Liver (tissue), 9 donors: ENCODE measurements around the gene MOV10L1. TPM values are rescaled to one million over a fixed set of nuclear protein-coding genes. Genes with fewer than 3 reads are reported as not detected.

Experiments
- DNase-seq: peaks from one replicate; pipeline ENCODE4 v3.0.0-alpha.2; 2017; ENCODE audit warnings: low spot score
- H3K27ac ChIP-seq, 2 donors: one replicate each; pipeline ENCODE4 v1.7.0; 2013; ENCODE audit warnings: inconsistent platforms in 2 of 2, low read length in 2 of 2, control low read depth in 1 of 2, low read depth in 1 of 2, mild to moderate bottlenecking in 1 of 2
- H3K27me3 ChIP-seq, 4 donors: one replicate each; pipeline versions ENCODE4 v1.6.1 to v1.7.0; 2013; ENCODE audit warnings: low read length in 3 of 4, inconsistent platforms in 1 of 4, mild to moderate bottlenecking in 1 of 4, moderate library complexity in 1 of 4; ENCODE audit not compliant: control insufficient read depth in 4 of 4, insufficient read depth in 4 of 4
- H3K36me3 ChIP-seq, 4 donors: one replicate each; pipeline versions ENCODE4 v1.6.1 to v1.7.0; 2013; ENCODE audit warnings: low read length in 3 of 4, mild to moderate bottlenecking in 3 of 4, low read depth in 1 of 4, moderate library complexity in 1 of 4; ENCODE audit not compliant: control insufficient read depth in 4 of 4, insufficient read depth in 3 of 4
- H3K4me1 ChIP-seq, 4 donors: one replicate each; pipeline versions ENCODE4 v1.6.1 to v1.7.0; 2013; ENCODE audit warnings: low read length in 3 of 4, mild to moderate bottlenecking in 3 of 4, moderate library complexity in 1 of 4; ENCODE audit not compliant: control insufficient read depth in 4 of 4, insufficient read depth in 4 of 4
- H3K4me3 ChIP-seq, 3 donors: one replicate each; pipeline versions ENCODE4 v1.6.1 to v1.7.0; 2013; ENCODE audit warnings: low read length in 3 of 3, control low read depth in 1 of 3, low read depth in 1 of 3, mild to moderate bottlenecking in 1 of 3
- H3K9ac ChIP-seq, 2 donors: one replicate each; pipeline ENCODE4 v1.7.0; 2013; ENCODE audit warnings: low read length in 2 of 2, mild to moderate bottlenecking in 2 of 2, moderate library complexity in 2 of 2, control low read depth in 1 of 2, low read depth in 1 of 2
- H3K9me3 ChIP-seq, 4 donors: one replicate each; pipeline versions ENCODE4 v1.6.1 to v1.7.0; 2013; ENCODE audit warnings: low read length in 3 of 4; ENCODE audit not compliant: control insufficient read depth in 4 of 4
- EGR1 ChIP-seq, 2 donors: IDR thresholded peaks; 2 replicates each; pipeline ENCODE4 v1.6.1; 2016 to 2018; ENCODE audit warnings: antibody characterized with exemption in 2 of 2, low read depth in 2 of 2
- FOXA1 ChIP-seq: IDR thresholded peaks from 2 replicates; pipeline ENCODE4 v1.6.1; 2016; ENCODE audit warnings: antibody characterized with exemption
- FOXA2 ChIP-seq: IDR thresholded peaks from 2 replicates; pipeline ENCODE4 v1.6.1; 2016; ENCODE audit warnings: antibody characterized with exemption
- GABPA ChIP-seq, 2 donors: IDR thresholded peaks in 1 of 2; conservative IDR thresholded peaks in 1 of 2; 2 replicates each; pipeline ENCODE4 v1.6.1; 2016; ENCODE audit warnings: antibody characterized with exemption in 2 of 2, mild to moderate bottlenecking in 1 of 2, moderate library complexity in 1 of 2
- HNF4A ChIP-seq, 2 donors: conservative IDR thresholded peaks; 2 replicates each; pipeline ENCODE4 v1.6.1; 2016; ENCODE audit warnings: antibody characterized with exemption in 2 of 2, mild to moderate bottlenecking in 2 of 2
- HNF4G ChIP-seq: IDR thresholded peaks from 2 replicates; pipeline ENCODE4 v1.6.1; 2016; ENCODE audit warnings: antibody characterized with exemption
- JUND ChIP-seq, 2 donors: IDR thresholded peaks; 2 replicates each; pipeline ENCODE4 v1.6.1; 2016; ENCODE audit warnings: antibody characterized with exemption in 2 of 2
- NR2F2 ChIP-seq: IDR thresholded peaks from 2 replicates; pipeline ENCODE4 v1.6.1; 2016; ENCODE audit warnings: antibody characterized with exemption
- RAD21 ChIP-seq, 2 donors: IDR thresholded peaks; 2 replicates each; pipeline ENCODE4 v1.6.1; 2016; ENCODE audit warnings: antibody characterized with exemption in 2 of 2, mild to moderate bottlenecking in 2 of 2
- RXRA ChIP-seq, 2 donors: IDR thresholded peaks; 2 replicates each; pipeline ENCODE4 v1.6.1; 2017 to 2018; ENCODE audit warnings: antibody characterized with exemption in 2 of 2, mild to moderate bottlenecking in 1 of 2
- SP1 ChIP-seq: IDR thresholded peaks from 2 replicates; pipeline ENCODE4 v1.6.1; 2018; ENCODE audit warnings: antibody characterized with exemption, mild to moderate bottlenecking
- TAF1 ChIP-seq: conservative IDR thresholded peaks from 2 replicates; pipeline ENCODE4 v1.6.1; 2016; ENCODE audit warnings: antibody characterized with exemption, mild to moderate bottlenecking
- YY1 ChIP-seq: IDR thresholded peaks from 2 replicates; pipeline ENCODE4 v1.6.1; 2016; ENCODE audit warnings: antibody characterized with exemption, mild to moderate bottlenecking
- WGBS: extraction: QIAGEN DNeasy Blood & Tissue Kit; methylation state at CpG from one replicate; pipeline ENCODE4 v1.1.7; 2013; 5-methylcytosine and 5-hydroxymethylcytosine counted together
- polyA plus RNA-seq, 2 donors: library from polyadenylated mRNA; stranded (reverse) in 1 of 2; unstranded in 1 of 2; fragments of 200-250 nt in 1 of 2; fragments of >200 nt in 1 of 2; fragmentation: Nextera tagmentation in 1 of 2; extraction: Ambion mirVana in 1 of 2; gene quantifications; one replicate each; pipeline versions ENCODE4 v1.2.1 to v1.2.3, GENCODE V29; 2013 to 2015
- total RNA-seq, 2 donors: library from RNA; depleted of rRNA; stranded (reverse); fragments of >200 nt; gene quantifications; one replicate each; pipeline ENCODE4 v1.2.3, GENCODE V29; 2014
- TF ChIP-seq, protein P1 (sequence below): IDR thresholded peaks from 2 replicates; pipeline ENCODE4 v1.6.1; 2016; ENCODE audit warnings: antibody characterized with exemption, mild to moderate bottlenecking
- TF ChIP-seq, protein P2 (sequence below): fragments of 150-350 bp; IDR thresholded peaks from 2 replicates; pipeline ENCODE4 v1.5.1; 2017; ENCODE audit warnings: improper control_type of control experiment, low read depth, low read length; ENCODE audit not compliant: missing input control
- TF ChIP-seq, protein P3 (sequence below): IDR thresholded peaks from 2 replicates; pipeline ENCODE4 v1.6.1; 2016; ENCODE audit warnings: antibody characterized with exemption
- TF ChIP-seq, protein P4 (sequence below): IDR thresholded peaks from 2 replicates; pipeline ENCODE4 v1.6.1; 2016; ENCODE audit warnings: antibody characterized with exemption
- TF ChIP-seq, protein P5 (sequence below): IDR thresholded peaks from 2 replicates; pipeline ENCODE4 v1.6.1; 2016; ENCODE audit warnings: antibody characterized with exemption
- donor health status: healthy.
- donor health status: healthy.
- donor health status: healthy.
- donor health status: healthy.
- donor health status: healthy.

Gene MOV10L1
- total and polyA plus RNA-seq, 4 donors, result 0.07 to 0.47 (median 0.17) TPM

DNA sequence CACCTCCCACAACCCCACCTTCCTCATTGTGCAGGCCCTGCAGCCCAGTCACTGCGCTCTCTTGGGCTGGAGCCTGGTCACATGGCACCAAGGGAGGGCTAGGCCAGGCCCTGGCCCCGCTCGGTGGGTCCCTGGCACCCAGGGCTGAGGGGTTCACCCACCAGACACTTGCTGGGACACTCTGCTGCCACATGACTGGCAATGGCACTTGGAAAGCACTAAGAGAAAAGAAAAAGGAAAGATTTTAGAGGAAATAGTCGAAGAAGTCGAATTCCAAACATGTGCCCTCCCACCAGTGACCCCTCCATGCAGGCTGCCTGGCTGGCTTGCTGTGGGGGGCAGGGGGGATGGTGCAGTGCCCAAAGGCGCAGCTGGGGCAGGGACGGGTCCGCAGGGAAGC, 19.4 kb upstream of the MOV10L1 start:
- 87% methylated on average over 8 of the region's 8 CpGs for WGBS
- Histone ChIP-seq H3K27me3 (no peaks in the 10 kb centered on the region), H3K27ac (no peak overlapping the region), H3K4me3 (no peak overlapping the region), H3K36me3 (no peaks in the 10 kb centered on the region), H3K9me3 (no peaks in the 10 kb centered on the region), H3K9ac (no peak overlapping the region), H3K4me1 (no peaks in the 10 kb centered on the region)
- no peak for TF ChIP-seq JUND (IDR thresholded peaks at IDR 0.05)
- no peak for TF ChIP-seq GABPA (IDR thresholded peaks at IDR 0.05 in 1 of 2, conservative IDR thresholded peaks at IDR 0.05 in 1 of 2)
- TF ChIP-seq RXRA (IDR thresholded peaks at IDR 0.05), result no peak
- TF ChIP-seq, protein P1, sequence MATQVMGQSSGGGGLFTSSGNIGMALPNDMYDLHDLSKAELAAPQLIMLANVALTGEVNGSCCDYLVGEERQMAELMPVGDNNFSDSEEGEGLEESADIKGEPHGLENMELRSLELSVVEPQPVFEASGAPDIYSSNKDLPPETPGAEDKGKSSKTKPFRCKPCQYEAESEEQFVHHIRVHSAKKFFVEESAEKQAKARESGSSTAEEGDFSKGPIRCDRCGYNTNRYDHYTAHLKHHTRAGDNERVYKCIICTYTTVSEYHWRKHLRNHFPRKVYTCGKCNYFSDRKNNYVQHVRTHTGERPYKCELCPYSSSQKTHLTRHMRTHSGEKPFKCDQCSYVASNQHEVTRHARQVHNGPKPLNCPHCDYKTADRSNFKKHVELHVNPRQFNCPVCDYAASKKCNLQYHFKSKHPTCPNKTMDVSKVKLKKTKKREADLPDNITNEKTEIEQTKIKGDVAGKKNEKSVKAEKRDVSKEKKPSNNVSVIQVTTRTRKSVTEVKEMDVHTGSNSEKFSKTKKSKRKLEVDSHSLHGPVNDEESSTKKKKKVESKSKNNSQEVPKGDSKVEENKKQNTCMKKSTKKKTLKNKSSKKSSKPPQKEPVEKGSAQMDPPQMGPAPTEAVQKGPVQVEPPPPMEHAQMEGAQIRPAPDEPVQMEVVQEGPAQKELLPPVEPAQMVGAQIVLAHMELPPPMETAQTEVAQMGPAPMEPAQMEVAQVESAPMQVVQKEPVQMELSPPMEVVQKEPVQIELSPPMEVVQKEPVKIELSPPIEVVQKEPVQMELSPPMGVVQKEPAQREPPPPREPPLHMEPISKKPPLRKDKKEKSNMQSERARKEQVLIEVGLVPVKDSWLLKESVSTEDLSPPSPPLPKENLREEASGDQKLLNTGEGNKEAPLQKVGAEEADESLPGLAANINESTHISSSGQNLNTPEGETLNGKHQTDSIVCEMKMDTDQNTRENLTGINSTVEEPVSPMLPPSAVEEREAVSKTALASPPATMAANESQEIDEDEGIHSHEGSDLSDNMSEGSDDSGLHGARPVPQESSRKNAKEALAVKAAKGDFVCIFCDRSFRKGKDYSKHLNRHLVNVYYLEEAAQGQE, result no peak
- no peak for TF ChIP-seq FOXA2
- TF ChIP-seq, protein P2, sequence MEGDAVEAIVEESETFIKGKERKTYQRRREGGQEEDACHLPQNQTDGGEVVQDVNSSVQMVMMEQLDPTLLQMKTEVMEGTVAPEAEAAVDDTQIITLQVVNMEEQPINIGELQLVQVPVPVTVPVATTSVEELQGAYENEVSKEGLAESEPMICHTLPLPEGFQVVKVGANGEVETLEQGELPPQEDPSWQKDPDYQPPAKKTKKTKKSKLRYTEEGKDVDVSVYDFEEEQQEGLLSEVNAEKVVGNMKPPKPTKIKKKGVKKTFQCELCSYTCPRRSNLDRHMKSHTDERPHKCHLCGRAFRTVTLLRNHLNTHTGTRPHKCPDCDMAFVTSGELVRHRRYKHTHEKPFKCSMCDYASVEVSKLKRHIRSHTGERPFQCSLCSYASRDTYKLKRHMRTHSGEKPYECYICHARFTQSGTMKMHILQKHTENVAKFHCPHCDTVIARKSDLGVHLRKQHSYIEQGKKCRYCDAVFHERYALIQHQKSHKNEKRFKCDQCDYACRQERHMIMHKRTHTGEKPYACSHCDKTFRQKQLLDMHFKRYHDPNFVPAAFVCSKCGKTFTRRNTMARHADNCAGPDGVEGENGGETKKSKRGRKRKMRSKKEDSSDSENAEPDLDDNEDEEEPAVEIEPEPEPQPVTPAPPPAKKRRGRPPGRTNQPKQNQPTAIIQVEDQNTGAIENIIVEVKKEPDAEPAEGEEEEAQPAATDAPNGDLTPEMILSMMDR, result no peak
- no peak for TF ChIP-seq SP1
- TF ChIP-seq, protein P3, sequence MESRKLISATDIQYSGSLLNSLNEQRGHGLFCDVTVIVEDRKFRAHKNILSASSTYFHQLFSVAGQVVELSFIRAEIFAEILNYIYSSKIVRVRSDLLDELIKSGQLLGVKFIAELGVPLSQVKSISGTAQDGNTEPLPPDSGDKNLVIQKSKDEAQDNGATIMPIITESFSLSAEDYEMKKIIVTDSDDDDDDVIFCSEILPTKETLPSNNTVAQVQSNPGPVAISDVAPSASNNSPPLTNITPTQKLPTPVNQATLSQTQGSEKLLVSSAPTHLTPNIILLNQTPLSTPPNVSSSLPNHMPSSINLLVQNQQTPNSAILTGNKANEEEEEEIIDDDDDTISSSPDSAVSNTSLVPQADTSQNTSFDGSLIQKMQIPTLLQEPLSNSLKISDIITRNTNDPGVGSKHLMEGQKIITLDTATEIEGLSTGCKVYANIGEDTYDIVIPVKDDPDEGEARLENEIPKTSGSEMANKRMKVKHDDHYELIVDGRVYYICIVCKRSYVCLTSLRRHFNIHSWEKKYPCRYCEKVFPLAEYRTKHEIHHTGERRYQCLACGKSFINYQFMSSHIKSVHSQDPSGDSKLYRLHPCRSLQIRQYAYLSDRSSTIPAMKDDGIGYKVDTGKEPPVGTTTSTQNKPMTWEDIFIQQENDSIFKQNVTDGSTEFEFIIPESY, result no peak
- TF ChIP-seq TAF1, result no peak
- no peak for TF ChIP-seq FOXA1
- no peak for TF ChIP-seq YY1
- no peak for TF ChIP-seq HNF4A (conservative IDR thresholded peaks at IDR 0.05)
- TF ChIP-seq NR2F2, result no peak
- no peak for TF ChIP-seq RAD21 (IDR thresholded peaks at IDR 0.05)
- no peak for TF ChIP-seq EGR1 (IDR thresholded peaks at IDR 0.05; ENCODE audit: low read depth in 2 of 2)
- TF ChIP-seq HNF4G, result no peak
- TF ChIP-seq, protein P4, sequence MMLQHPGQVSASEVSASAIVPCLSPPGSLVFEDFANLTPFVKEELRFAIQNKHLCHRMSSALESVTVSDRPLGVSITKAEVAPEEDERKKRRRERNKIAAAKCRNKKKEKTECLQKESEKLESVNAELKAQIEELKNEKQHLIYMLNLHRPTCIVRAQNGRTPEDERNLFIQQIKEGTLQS, result no peak
- TF ChIP-seq, protein P5, sequence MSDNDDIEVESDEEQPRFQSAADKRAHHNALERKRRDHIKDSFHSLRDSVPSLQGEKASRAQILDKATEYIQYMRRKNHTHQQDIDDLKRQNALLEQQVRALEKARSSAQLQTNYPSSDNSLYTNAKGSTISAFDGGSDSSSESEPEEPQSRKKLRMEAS, result no peak
- no peak for DNase-seq
